H1 (cell line): ENCODE results near the gene RSPH6A. TPM values are rescaled to one million over a fixed set of nuclear protein-coding genes. Genes with fewer than 3 reads are reported as not detected.

Experiments used
- ATF2 ChIP-seq: IDR thresholded peaks from 2 replicates; pipeline ENCODE4 v1.6.1; 2012; ENCODE audit warnings: low read length, inconsistent platforms
- RNF2 ChIP-seq: fragments of 200-900, 300-1000 bp; sonication (generic); IDR thresholded peaks from 2 replicates; pipeline ENCODE4 v1.7.1; 2016; ENCODE audit warnings: borderline replicate concordance, low read depth, mild to moderate bottlenecking, antibody characterized with exemption, low read length; ENCODE audit not compliant: poor library complexity, severe bottlenecking; ENCODE audit errors: missing control alignments
- polyA plus RNA-seq, 7 experiments: library from polyadenylated mRNA; depleted of rRNA in 3 of 7; stranded (reverse) in 5 of 7; unstranded in 2 of 7; fragments of >200 nt in 5 of 7; fragments of 200-250 nt in 2 of 7; gene quantifications; 1 replicate in 5 of 7; 2 replicates in 1 of 7; 4 replicates in 1 of 7; pipeline versions ENCODE4 v1.2.1 to v1.2.3, GENCODE V29; 2011 to 2013; ENCODE audit warnings: missing spikeins in 2 of 7, mixed read lengths in 2 of 7
- total RNA-seq: library from RNA; stranded (reverse); fragmentation: NEBNext Ultra II Directional; extraction: Animal tissue kit (Norgen Biotek cat#: 25700); gene quantifications from 2 replicates; pipeline ENCODE4 v1.2.1, GENCODE V29; 2021

Gene RSPH6A
- total and polyA plus RNA-seq, 2 of the 8 experiments (the other 6 are each of a cell fraction or from before 2014, with no cell fraction given), result 0.05 to 0.19 TPM

GRCh38 chr19:45852983-45853382 lies 37.9 kb upstream of the RSPH6A start (continued):
- TF ChIP-seq RNF2, result no peak
- TF ChIP-seq ATF2, result no peak
- TF ChIP-seq, all 59 proteins: peak for 0
